ENCODE results near the gene MOSPD2. TPM values are rescaled to one million over a fixed set of nuclear protein-coding genes. Genes with fewer than 3 reads are reported as not detected.

The MOSPD2 gene
- total RNA-seq, 2 experiments from 2014 or later = 9.7 to 11.3 TPM

DNA sequence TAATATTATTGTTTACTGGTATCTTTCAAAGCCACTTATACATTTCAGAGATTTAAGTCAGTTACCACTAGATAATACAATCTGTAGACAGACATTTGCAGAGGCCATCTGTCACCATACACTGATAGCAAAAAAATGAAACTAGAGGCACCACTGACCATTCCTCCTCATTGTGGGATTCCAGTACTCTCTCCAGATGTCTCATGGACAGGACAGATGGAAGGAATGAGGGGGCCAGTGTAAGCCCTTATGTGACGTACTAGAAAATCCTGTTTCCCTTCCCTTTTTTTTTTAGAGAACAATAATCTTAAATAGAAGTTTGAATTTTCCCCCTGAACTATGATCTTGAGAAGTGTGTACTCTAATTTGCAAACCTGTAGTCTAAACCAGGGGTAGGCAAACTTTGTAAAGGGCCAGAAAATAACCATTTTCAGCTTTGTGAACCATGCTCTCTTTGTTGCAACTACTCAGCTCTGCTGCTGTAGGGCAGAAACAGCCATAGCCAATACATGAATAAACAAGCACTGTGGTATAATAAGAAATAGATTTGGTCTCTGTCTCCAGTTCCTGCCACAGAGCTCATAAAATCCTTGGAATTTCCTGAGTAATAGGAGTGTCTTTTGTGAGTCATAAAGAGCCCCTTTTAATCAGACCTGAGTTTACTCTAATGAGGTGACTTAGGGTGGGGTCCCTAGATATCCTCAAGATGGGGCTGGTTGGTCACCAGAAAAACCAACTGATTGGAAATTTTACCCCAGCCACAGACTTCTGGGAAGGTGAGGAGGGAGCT lies 90.4 kb downstream of the MOSPD2 start:
- ATAC-seq = no peak
- Mint-ChIP-seq H3K27ac (no peak overlapping the region), H3K27me3 (no peaks in the 10 kb centered on the region), H3K4me1 (no peaks in the 10 kb centered on the region), H3K4me3 (no peak overlapping the region), H3K9me3 (ENCODE audit: low read depth) (no peaks in the 10 kb centered on the region), H3K36me3 (no peaks in the 10 kb centered on the region)
- CTCF ChIA-PET = no interaction called here
- no peak for DNase-seq

DNA sequence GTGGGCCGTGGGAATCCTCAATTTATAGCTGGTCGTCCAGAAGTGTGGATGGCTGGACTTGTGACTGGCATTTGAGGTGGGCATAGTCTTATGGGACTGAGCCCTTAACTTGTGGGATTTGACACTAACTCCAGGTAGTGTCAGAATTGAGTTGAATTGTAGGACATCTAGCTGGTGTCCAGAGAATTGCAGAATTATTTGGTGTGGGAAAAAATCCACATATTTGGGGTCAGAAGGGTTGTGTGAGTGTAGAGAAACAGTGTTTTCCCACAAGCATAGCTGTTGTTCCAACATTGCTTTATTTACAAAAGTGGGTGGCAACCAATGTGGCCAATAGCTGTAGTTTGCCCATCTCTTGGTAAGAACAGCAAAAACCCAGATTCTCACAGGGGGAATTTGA lies 91.3 kb downstream of the MOSPD2 start:
- DNase-seq (no peak), ATAC-seq (no peak)
- CTCF ChIA-PET = no interaction called here
- Mint-ChIP-seq H3K36me3 (no peaks in the 10 kb centered on the region), H3K9me3 (ENCODE audit: low read depth) (no peaks in the 10 kb centered on the region), H3K4me3 (no peak overlapping the region), H3K27me3 (no peaks in the 10 kb centered on the region), H3K4me1 (no peaks in the 10 kb centered on the region), H3K27ac (no peak overlapping the region)

Other genes starting within 250 kb of the MOSPD2 start
- 10 to 100 TPM; 11.9 to 12.0 TPM for gene FANCB, start 352 bp upstream of the MOSPD2 start, total RNA-seq

All from activated CD8-positive, alpha-beta memory T cell treated with anti-CD3 and anti-CD28 coated beads, Interleukin-2, amount 10 ng/mL, durations not matched to agents 7 days and 5 days (primary cell).